ENCODE results near the gene IGFBPL1.

The IGFBPL1 gene

GRCh38 chr9:38387751-38388150 lies 36.5 kb downstream of the IGFBPL1 start:
- Histone ChIP-seq H3K4me1 (ENCODE audit: control insufficient read depth, low read length) (peaks cover 4% of the 10 kb centered on the region), H3K27me3 (ENCODE audit: control insufficient read depth, low read length) (peaks cover 19% of the 10 kb centered on the region), H3K9me3 (ENCODE audit: control insufficient read depth, insufficient read depth, low read length) (peaks cover 14% of the 10 kb centered on the region), H3K9me2 (replicated peaks; ENCODE audit: control insufficient read depth, low read length) (no peaks in the 10 kb centered on the region), H3K4me2 (ENCODE audit: low read length) (no peak overlapping the region), H3K4me3 (ENCODE audit: low read length) (no peak overlapping the region), H3K79me2 (ENCODE audit: control insufficient read depth, low read length) (peaks cover under 1% of the 10 kb centered on the region), H3F3A (ENCODE audit: control insufficient read depth, insufficient read depth) (no peaks in the 10 kb centered on the region), H3K27ac (ENCODE audit: low read depth, low read length) (no peak overlapping the region), H3K36me3 (ENCODE audit: control insufficient read depth, low read length) (no peaks in the 10 kb centered on the region), H4K20me1 (ENCODE audit: control insufficient read depth, insufficient read depth, low read depth, low read length) (no peaks in the 10 kb centered on the region)
- TF ChIP-seq CTCF (IDR thresholded peaks at IDR 0.05; ENCODE audit: low read depth, low read length, poor library complexity, severe bottlenecking): no peak
- TF ChIP-seq EZH2phosphoT487 (IDR thresholded peaks at IDR 0.05; ENCODE audit: borderline replicate concordance, low read length): no peak

- H3K4me2 ChIP-seq (ENCODE audit: low read length): no peak overlapping the region
- no peak overlapping the region for H3K27ac ChIP-seq (ENCODE audit: low read depth, low read length)
- no peaks in the 10 kb centered on the region for H3K36me3 ChIP-seq (ENCODE audit: control insufficient read depth, low read length)
These were observed 37.2 kb downstream of the IGFBPL1 start for GRCh38 chr9:38387066-38387465.

GRCh38 chr9:38386319-38386895 lies 37.8 kb downstream of the IGFBPL1 start:
- Histone ChIP-seq H3K4me3 (ENCODE audit: low read length) (no peak overlapping the region), H3F3A (ENCODE audit: control insufficient read depth, insufficient read depth) (no peaks in the 10 kb centered on the region), H3K27ac (ENCODE audit: low read depth, low read length) (no peak overlapping the region), H3K9me2 (replicated peaks; ENCODE audit: control insufficient read depth, low read length) (no peaks in the 10 kb centered on the region), H3K9me3 (ENCODE audit: control insufficient read depth, insufficient read depth, low read length) (peaks cover 14% of the 10 kb centered on the region), H3K27me3 (ENCODE audit: control insufficient read depth, low read length) (peaks cover 10% of the 10 kb centered on the region), H3K36me3 (ENCODE audit: control insufficient read depth, low read length) (no peaks in the 10 kb centered on the region), H4K20me1 (ENCODE audit: control insufficient read depth, insufficient read depth, low read depth, low read length) (no peaks in the 10 kb centered on the region), H3K4me1 (ENCODE audit: control insufficient read depth, low read length) (no peaks in the 10 kb centered on the region), H3K79me2 (ENCODE audit: control insufficient read depth, low read length) (no peaks in the 10 kb centered on the region), H3K4me2 (ENCODE audit: low read length) (no peak overlapping the region)
- TF ChIP-seq CTCF (IDR thresholded peaks at IDR 0.05; ENCODE audit: low read depth, low read length, poor library complexity, severe bottlenecking) (no peak), EZH2phosphoT487 (IDR thresholded peaks at IDR 0.05; ENCODE audit: borderline replicate concordance, low read length) (no peak)

More at GRCh38 chr9:38387066-38387465, 37.2 kb downstream of the IGFBPL1 start:
- Histone ChIP-seq H3K79me2 (ENCODE audit: control insufficient read depth, low read length) (no peaks in the 10 kb centered on the region), H3F3A (ENCODE audit: control insufficient read depth, insufficient read depth) (no peaks in the 10 kb centered on the region), H3K4me3 (ENCODE audit: low read length) (no peak overlapping the region), H3K27me3 (ENCODE audit: control insufficient read depth, low read length) (peaks cover 16% of the 10 kb centered on the region), H3K9me2 (replicated peaks; ENCODE audit: control insufficient read depth, low read length) (no peaks in the 10 kb centered on the region), H3K4me1 (ENCODE audit: control insufficient read depth, low read length) (peaks cover 1% of the 10 kb centered on the region), H3K9me3 (ENCODE audit: control insufficient read depth, insufficient read depth, low read length) (peaks cover 14% of the 10 kb centered on the region), H4K20me1 (ENCODE audit: control insufficient read depth, insufficient read depth, low read depth, low read length) (no peaks in the 10 kb centered on the region)
- TF ChIP-seq CTCF (IDR thresholded peaks at IDR 0.05; ENCODE audit: low read depth, low read length, poor library complexity, severe bottlenecking) (no peak), EZH2phosphoT487 (IDR thresholded peaks at IDR 0.05; ENCODE audit: borderline replicate concordance, low read length) (no peak)
